NOMO-1 treated with DMSO at 0.1 percent for 48 hours (cell line): ENCODE measurements around the gene KRT6C.
"Not testable (repeated sequence)": the region's sequence is repeated elsewhere in the genome, so short reads cannot be mapped to it uniquely, and the experiment has no call there.

Source experiments
- DNase-seq: peaks from one replicate; lab custom pipeline; 2025; ENCODE audit not compliant: unreplicated experiment; lab: John Stamatoyannopoulos, UW

The KRT6C gene

DNA sequence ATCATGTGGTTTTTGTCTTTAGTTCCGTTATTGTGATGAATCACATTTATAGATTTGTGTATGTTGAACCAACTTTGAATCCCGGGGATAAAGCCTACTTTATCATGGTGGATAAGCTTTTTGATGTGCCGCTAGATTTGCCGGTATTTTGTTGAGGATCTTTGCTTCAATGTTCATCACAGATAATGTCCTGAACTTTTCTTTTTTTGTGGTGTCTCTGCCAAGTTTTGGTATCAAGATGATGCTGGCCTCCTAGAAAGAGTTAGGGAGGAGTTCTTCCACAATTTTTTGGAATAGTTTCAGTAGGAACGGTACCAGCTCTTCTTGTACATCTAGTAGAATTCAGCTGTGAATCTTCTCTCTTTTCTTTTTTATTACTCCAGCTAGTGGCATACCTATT, 14.7 kb downstream of the KRT6C start:
- DNase-seq: no peak

DNA sequence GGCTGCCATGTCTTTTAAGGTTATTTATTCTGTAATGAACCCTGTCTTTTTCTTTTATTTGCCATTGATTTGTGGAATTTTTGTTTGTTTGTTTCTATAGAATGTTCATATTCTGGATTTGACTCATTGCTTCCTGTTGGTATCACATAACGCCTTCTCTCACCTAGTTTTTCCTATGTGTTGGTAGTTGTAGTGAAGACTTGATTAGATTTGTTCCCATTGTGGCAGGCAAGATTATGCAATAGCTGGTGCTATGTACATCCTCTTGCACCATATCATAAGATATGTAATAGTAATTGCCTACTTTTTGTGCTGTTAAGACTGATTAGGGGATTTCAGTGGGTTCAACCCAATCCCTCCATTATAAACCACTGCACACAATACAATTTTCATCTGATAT, 17.8 kb downstream of the KRT6C start:
- DNase-seq: no peak

DNA sequence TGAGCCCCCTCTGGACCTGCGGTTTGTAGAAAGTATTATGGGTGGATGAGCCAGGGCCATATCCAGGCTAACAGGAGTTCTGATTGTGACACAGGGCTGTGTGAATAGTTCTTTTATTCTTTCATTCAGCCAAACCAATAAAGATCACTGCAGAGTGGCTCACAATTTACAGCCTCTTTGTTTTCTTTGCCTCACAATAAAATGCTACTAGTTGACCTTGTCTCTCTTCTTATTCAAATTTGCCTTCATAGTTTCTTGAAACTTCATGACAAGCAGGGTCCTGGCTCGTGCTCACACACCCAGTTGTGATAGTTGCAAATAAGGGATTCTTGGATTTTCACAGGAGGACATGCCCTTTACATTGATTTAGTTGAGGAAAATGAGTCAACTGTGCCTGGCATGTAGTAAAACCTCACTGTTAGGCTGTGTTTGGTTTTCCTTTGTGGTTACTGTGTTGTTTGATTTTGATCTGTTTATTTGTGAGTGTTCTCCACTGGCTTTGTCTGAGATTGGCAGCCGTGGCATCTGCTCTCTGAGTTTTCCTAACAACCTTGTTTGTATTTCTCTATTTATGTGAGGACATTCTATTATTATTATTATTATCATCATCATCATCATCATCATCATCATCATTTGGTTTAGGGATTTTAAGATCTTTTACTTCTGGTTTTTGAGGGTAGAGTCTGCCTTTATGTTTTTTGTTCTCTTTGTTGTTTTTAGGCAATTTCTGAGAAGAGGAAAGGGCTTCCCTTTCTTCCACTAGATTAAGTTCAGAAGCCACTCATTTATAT, 19.0 kb downstream of the KRT6C start:
- no peak for DNase-seq

DNA sequence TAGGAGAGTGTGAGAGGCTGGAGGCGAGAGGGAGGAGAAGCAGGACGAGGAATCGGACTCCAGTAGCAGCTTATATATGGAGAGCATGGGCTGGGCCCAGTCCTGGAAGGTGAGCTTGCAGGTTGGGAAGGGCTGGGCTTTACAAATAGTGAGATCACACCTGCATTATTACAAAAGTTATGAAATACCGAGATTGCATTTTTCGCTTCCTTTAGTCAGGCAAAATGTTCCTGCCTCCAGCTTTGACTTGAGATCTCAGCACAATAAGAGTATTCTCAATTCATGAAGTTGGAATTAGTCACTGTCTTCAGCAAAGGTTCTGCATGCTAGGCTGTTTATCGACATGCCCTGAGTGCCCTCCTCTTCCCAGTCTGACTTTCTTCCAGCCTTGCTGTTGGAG, 21.5 kb downstream of the KRT6C start, which contains the start of gene KRT6B:
TSS of gene KRT6B (minus strand) at position 46 of the 400 bp plus-strand sequence. CDS start 68 bp downstream, outside the sequence.
- no peak for DNase-seq

DNA sequence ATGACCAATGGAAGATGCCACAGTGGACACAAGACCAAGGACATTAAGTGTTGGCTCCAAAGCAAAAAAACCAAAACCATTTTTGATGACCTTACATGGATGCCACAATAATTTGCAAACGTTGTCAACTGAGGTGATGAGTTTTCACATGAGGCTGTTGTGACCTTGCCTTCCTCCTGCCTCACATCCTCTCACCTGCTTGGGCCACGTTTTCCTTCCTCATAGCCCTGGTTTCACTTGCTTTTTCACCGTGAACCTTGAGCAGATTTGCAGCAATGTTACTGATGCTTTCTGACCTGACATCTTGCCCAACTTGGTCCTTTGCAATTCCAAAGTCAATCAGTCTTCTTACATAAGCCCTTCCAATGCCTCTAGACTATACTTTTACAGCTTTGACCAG, 25.4 kb downstream of the KRT6C start:
- no peak for DNase-seq

DNA sequence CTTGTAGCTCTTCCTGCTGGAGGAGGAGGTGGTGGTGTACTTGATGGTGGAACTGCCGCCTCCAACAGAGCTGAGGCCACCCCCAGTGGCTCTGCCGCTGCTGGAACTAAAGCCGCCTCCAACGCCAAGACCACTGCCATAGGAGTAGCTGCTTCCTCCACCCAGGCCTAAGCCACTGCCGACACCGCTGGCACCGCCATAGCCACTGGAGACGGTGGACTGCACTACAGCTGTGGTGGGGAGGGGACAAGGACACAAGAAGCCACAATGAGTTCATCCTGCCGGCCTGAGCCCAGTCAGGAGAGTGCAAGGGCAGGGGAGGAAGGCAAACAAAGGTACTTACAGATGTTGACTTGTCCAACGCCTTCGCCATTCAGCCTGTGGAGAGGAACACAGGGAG, 26.4 kb downstream of the KRT6C start:
- DNase-seq: not testable (repeated sequence)

DNA sequence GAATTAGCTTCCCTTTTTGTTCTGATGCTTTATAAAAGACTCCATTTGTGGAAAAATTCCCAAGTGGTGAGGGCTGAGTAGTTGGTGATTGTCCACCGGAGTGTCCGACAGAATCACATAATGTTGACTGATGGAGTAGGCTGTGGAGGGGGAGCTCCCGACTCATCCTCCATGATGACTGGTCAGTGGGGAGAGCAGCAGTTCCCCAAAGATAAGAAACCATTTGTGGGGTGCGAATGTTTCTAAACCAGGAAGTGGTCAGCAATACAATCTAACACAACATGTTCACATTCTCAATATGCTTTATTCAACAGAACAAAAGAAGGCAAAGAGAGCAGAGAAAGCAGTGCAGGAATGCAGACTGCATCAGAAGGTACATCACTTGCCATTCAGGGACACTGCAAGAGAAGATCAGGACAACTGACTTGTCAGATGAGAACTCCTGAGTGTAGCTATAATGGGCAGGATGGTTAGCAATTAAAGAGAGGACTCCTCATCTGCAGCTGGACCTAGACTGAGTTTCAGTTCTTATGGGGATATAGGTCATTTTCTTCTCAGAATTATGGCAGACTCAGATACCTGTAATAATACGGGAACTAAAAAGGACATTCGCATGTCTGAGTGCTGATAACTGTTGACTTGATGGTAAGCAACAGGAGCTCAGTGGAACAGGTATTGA, 27.1 kb downstream of the KRT6C start:
- DNase-seq: no peak

DNA sequence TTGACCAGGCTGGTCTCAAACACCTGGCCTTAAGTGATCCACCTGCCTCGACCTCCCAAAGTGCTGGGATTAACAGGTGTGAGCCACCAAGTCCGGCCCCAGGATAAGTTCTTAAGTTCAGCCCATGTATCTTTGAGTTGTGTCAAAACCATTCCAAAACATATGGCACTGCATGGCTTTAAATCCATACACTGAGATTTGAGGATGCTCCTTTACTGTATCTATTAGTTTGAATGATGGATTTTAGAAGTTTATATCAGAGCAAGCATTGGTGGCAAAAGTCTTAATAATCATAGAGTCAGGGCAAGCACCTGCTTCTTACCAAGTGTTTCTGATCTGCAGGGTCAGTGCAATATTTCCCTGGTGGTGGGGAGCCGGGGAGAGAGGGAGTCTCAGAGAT, 27.7 kb downstream of the KRT6C start:
- DNase-seq: no peak

DNA sequence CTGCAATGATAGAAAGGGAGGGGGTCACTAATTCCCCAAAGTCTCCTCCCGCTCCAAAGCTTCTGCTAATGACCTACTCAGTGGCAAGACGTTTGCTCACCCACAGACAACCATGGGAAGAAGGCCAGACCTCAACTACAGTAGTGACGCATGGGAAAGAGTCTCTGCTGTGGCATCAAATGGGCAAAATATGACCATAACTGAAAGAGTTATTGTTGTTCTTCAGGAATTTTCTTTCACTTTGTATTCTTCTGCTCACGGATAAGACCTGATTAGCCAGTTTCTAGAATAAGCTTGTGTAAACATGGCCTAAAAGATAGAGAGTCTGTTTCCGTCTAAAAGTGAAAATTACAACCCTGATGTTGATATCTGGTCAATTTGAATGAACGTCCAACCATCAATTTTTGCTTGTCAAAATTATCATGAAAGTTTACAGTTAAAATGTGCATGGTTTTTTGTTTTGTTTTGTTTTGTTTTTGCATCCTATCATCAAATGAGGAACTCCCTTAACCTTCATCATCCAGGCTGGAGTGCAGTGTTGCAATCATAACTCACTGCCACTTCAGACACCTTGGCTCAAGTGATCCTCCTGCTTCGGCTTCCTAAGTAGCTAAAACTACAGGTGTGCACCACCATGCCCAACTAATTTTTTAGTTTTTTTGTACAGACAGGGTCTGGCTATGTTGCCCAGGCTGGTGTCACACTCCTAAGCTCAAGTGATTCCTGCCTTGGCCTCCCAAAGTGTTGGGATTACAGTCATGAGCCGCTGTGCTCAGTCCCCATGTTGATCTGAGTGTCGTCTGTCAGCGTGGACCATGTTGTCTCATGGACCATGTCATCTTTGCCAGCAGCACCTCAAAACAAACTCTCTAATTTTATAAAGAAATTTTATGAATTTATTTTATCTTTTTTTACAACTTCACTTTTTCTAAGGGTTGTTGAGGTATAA, 28.7 kb downstream of the KRT6C start:
- DNase-seq: no peak

DNA sequence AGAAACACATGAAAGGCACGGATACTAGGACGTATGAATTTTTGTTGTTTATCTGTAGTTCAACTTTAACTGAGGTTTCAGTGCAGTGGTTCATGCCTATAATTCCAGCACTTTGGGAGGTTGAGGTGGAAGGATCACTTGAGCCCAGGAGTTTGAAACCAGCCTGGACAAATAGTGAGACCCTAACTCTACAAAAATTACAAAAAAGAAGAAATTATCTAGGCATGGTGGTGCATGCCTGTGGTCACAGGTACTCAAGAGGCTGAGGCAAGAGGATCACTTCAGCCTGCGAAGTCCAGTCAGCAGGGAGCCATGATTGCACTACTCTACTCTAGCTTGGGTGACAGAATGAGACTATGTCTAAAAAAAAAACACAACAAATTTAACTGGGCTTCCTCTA, 29.6 kb downstream of the KRT6C start:
- DNase-seq: no peak

DNA sequence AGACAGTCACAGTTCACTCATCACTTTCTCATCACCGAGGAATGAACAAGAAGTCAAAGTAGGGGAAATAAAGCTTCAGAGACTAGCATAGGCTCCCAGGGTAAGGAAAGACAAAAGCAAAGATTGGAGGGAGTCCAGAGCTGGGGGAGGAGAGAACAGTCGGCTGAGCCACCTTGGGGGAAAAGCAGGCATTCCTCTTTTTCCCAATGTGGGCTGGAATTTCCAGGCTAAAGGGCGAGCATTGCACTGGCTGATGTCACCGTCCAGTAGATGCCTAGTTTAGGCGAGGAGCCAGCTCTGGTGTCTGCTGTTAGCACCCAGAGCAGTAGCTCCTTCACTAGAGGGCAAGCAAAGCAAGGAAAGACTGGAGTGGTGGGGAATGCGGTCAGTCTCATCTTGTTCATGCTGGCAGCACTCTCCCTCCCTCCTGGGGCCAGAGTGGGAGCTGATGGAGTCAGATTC, 31.0 kb downstream of the KRT6C start:
- no peak for DNase-seq

DNA sequence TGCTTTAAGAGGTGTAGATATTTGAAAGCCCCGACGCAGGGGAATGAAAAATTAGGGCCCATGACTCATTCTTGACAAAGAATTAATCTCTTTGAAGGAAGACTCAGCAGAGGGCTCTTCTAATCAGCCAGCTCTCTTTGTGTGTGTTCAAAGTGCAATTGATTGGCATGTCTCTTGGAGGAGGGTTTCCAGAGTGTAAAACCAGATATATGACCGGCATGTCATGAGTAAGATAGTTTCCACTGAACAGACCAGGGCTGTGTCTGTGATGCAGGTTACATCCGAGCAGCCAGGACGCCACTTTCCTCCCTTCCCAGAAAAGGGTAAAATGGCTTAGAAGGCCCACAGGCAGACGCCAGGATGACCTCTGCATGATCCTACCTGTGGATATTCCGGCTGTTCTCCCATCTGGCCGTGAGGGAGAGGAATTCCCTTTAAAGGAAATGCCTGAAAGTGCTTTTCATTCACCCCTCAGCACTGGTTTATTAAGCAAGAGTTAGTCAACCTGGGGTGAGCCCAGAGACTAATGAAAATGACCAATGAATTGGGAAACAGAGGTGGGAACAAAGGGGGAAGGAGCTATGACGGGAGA, 32.2 kb downstream of the KRT6C start:
- DNase-seq: peak; percentile 64

DNA sequence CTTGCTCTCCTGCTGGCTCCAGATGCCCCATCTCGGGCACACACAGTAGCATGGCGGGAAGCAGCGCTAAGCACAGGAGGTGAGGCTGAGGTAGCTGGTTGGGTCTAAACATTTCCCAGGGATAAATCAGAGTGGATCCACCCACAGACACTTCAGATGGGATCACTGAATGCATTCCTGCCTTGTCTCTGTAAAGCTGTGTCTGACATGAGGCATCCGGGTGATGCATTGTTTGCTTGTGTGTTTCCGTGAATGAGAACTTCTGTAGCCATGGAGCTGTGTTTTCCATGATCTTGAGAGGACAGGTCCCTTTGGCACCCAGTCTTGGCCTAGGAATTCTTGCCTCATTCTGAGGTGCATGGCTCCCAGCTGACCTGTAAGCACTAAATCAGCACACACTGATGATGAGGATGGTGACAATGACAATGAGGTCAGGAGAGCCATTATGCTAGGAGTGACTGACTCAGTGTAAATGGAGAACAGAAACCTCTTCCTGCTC, 32.7 kb downstream of the KRT6C start:
- no peak for DNase-seq

DNA sequence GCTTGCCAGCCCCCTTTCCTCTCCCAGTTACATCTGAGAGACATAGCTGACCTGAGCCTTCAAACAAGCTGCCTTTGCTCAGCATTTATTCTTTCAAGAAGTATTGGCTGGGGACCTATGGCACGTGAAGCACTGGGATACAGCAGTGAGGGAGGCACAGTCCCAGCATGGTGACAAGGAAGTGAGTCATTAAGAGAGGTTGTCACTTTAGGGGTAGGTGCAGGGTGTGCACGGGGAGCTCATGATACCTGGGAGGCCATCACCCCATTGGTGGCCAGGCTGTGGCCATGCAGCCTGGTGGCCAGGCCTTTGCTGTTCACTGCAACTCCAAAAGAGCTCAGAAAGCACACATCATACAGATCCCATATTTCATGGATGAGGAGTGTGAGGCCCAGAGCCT, 33.8 kb downstream of the KRT6C start:
- no peak for DNase-seq

DNA sequence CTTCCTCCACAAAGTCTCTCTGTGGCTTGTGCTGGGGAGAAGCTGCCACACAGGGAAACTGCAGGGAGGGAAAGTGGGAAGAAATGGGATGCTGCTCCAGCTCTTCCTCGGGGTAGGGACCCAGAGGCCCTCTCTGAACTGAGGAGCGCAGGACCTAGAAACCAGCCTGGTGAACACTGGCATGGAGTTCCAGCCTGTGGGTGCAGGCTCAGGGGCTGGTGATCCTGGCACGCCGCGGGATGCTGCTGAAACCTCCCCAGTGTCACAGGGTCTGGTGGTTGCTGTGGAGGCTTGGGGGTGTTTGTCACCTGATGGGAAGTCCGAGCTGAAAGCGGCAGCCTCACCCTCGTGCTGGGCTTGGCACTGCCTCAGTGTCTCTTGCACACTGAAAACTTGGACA, 34.2 kb downstream of the KRT6C start:
- no peak for DNase-seq

DNA sequence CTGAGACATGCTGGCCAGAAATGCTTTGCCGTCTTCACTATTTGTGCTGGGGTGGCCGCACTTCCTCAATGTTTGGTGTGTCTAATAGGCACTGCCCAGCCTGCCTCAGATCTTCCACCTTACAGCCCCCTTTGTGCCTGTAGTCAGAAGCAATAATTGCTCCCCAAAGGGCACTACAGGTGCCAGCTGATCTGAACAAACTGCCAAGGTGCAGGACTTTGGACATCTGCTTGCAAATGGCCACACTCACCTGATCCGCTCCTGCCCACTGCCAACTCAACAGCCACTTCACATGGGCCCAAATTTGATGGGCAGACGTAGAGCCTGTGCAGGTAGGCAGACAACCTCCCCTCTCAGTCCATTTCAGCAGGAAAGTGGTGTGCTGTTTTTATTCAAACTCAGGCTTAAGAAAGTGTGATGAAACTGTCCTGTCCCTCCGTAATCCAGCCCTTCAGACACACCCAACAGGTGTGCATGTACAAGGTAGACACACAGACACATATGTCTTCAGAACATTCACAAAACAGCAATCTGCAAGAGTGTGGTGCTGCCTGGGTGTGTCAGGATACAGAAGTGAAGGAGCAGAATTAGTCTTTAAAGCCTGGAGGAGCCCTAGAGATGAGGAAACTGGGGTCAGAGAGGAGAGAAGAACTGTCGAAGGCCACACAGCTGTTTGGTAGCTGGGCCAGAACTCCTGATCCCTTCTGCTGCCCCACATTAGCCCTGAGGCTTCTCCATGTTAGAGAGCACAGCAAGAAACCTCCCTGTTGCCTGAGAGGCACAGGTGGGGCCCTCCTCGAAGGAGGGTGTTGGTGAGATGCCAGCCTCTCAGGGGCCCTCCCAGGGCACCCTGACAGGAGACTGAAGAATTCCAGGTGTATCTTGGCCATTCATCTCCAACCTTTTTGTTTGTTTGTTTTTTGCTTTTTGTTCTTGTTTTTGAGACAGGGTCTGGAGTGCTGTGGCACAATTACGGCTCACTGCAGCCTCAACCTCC, 35.0 kb downstream of the KRT6C start:
- no peak for DNase-seq

DNA sequence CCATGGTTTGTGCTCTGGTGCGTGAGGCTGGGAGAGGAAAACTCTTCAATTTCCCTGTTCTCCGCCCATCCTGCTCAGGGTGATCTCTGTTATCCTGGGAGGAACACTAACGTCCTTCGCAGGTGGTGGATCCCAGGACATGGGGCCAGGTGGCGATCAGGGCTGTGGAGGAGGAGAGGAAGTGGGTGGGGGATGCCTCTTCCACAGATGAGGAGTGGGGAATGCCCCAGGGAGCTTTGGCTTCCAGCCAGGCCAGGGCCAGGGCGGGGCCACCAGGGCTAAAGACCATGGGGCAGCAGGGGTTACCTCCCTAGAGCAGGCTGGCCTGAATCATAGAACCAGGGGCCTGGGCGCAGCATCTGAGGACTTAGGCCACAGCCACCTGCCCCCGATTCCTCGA, 36.1 kb downstream of the KRT6C start:
- DNase-seq: no peak

DNA sequence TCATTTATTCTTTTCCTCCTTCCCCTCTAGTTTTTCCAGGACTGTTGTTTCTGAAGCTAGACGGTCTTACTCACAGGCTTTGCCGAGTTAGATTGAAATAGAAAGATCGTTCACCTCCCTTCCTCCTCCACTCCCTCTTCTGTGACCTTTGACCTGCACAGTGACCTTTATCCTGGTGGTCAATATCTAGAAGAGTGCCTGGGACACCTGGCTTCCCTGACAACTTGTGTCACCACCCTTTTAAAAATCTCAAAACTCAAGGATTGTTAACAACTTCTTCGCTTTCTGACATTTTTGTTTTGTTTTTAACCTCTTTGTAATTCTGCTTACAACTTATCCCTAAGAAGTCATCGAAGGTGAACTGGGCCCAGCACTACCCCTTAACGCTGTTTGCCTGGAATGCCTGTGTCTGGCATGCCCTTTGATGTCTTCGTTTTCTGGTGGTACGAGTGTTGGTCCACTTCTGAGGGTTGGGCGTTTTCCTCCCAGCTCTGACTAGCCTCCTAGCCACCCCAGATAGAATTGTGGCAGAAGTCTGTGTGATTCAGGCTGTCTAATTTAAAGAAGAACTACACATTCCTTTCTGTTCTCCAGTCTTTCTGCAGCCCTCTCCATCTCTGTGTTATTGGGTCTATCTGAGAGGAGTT, 36.7 kb downstream of the KRT6C start:
- no peak for DNase-seq
